Fibroblast of skin of back (primary cell): ENCODE results near the gene RPL18.
"Not testable (repeated sequence)": the region's sequence is repeated elsewhere in the genome, so short reads cannot be mapped to it uniquely, and the experiment has no call there.

ENCODE experiments used
- DNase-seq: peaks from one replicate; pipeline ENCODE4 v3.0.0-alpha.2; 2013

RPL18 gene

GRCh38 chr19:48577908-48578307 lies 41.1 kb downstream of the RPL18 start:
- not testable (repeated sequence) for DNase-seq

GRCh38 chr19:48575931-48576622 lies 42.9 kb downstream of the RPL18 start:
- no peak for DNase-seq

GRCh38 chr19:48573163-48573505 lies 45.8 kb downstream of the RPL18 start:
- no peak for DNase-seq

GRCh38 chr19:48571378-48572162 lies 47.4 kb downstream of the RPL18 start:
- DNase-seq, result no peak

- DNase-seq, result peak; percentile 41
Measured at GRCh38 chr19:48569814-48570213, 49.2 kb downstream of the RPL18 start.

DNA sequence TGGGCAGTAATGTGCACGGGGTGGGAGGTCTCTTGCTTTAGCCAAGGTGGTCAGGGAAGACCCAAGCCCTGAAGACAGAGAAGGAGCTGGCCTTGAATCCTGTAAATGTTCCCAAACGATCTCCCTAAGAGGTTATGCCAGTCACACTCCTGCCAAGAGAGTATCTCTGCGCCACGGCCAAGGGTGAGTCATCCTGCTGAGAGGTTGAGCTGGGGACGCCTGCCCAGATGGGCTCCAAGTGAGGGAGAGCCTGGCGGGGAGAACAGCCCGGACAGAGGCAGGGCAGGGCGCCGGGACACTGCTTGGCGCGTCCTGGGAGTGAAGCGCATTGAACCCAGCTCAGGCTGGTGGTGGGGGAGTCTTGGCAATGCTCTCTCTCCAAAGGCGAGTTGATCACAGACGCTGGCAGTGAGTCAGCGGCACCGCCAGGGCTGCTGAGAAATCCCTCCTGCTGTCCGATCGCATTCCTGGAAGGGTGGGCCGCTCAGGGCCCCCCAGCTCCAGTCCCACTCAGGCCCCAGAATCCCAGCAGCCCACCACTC lies 50.6 kb downstream of the RPL18 start:
- DNase-seq, result peak; percentile 93
